GM12872 (cell line): ENCODE measurements around the gene SPIB.

Source experiments
- TF ChIP-seq, protein P1 (sequence below): IDR thresholded peaks from 3 replicates; pipeline ENCODE4 v1.5.1; 2011; ENCODE audit warnings: low read depth, mild to moderate bottlenecking, low read length, moderate library complexity; ENCODE audit not compliant: insufficient read depth

Gene SPIB

DNA sequence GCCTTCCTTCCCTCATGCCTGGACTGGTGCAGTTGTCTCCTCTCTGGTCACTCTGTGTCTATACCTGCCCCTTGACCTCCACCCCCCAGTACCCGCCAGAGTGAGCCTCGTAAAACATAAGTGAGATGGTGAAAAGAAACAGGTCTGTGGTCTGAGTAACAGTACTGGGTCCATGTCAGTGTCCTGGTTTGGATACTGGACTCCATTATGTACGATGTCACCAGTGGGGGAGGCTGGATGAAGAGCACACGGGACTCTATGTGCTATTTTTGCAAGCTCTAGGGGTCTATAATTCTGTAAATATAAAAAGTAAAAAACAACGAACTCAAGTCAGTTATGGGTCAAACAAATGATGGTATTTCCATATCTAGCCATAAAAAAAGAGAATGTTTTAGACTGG lies 28.3 kb downstream of the SPIB start:
- TF ChIP-seq, protein P1, sequence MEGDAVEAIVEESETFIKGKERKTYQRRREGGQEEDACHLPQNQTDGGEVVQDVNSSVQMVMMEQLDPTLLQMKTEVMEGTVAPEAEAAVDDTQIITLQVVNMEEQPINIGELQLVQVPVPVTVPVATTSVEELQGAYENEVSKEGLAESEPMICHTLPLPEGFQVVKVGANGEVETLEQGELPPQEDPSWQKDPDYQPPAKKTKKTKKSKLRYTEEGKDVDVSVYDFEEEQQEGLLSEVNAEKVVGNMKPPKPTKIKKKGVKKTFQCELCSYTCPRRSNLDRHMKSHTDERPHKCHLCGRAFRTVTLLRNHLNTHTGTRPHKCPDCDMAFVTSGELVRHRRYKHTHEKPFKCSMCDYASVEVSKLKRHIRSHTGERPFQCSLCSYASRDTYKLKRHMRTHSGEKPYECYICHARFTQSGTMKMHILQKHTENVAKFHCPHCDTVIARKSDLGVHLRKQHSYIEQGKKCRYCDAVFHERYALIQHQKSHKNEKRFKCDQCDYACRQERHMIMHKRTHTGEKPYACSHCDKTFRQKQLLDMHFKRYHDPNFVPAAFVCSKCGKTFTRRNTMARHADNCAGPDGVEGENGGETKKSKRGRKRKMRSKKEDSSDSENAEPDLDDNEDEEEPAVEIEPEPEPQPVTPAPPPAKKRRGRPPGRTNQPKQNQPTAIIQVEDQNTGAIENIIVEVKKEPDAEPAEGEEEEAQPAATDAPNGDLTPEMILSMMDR, result no peak

DNA sequence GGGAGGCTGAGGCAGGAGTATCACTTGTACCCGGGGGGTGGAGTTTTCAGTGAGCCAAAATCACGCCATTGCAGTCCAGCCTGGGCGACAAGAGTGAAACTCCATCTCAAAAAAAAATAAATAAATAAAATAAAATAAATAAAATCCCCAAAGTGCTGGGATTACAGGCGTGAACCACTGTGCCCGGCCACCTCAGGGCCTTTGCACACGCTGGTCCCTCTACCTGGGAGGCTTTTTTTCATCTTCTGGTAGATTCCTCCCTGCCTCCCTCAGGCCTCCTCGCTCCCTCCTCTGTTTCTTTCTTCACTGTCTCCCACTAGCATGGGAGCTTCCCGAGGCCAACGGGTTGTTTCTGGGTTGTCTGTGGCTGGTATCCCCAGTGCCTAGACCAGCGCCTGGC lies 29.0 kb downstream of the SPIB start:
- TF ChIP-seq, protein P1, result no peak

DNA sequence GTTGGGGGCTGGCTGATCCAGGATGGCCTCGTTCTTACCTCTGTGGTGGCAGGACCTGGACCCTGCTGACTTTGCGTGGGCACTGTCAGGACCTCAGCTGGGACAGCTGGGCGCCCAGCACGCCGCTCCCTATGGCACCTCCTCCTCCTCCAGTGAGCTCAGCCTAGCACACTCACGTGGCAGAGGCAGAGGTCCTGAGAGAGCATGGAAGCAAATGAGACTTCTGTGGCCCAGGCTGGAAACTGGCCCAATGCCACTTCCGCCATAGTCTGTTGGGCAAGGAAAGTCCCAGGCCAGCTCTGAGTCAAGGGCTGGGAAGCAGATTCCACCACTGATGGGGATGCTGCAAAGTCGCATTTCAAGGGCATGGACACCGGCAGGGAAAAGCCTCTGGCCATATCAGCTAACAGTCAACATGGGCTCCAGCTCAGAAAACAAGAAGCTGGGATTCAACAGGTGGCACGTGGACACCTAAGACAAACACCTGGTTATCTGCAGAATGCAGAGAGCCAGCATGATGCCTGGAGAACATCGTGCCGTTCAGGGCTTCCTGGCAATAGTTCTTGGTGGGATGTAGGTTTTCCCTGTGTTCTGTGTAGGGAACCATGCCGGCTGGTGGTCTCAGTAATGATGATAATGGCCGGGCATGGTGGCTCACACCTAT lies 30.6 kb downstream of the SPIB start:
- TF ChIP-seq, protein P1, result no peak

DNA sequence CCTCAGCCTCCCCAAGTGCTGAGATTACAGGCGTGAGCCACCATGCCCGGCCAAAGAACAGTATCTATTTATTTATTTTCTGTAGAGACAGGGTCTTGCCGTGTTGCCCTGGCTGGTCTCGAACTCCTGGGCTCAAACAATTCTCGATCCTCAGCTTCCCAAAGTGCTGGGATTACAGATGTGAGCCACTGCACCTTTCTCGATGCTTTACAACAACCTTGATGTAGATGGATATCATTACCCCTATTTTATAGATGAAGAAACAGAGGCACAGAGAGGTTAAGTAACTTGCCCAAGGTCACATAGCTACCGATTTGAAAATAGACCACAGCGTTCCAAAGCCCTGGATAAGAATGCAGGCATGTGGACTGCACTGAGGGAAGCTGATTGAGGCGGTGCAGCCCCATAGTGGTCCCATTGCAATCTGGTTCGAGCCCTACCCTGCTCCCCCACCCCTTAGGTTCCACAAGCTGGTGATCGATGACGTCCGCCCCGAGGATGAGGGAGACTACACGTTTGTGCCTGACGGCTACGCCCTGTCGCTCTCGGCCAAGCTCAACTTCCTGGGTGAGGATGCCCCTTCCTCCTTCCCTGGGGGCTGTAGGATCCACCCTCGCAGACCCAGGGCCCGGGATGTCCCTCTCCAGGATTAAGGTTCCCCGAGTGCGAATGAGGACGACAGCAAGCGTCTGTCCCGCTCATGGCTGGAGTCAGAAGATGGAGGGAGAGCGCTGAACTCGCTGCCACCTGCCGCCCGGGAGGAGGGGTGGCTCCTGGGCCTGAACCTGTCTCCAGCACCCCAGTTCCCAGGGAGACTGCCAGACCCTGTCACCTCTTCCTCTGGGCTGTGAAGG lies 31.9 kb downstream of the SPIB start:
- TF ChIP-seq, protein P1, result no peak

DNA sequence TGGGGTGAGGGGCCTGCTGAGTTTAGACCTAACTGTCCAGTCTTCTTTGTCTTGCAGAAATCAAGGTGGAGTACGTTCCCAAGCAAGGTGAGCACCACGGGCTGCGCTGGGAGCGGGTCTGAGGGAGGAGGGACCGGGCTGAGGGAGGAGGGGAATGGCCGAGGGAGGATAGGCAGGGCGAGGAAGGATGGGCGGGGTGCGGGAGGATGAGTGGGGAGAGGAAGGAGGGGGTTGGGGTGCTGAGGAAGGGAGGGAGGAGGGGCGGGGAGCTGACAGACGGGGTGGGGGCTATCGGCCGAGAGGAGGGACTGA lies 32.4 kb downstream of the SPIB start:
- TF ChIP-seq, protein P1, result no peak

DNA sequence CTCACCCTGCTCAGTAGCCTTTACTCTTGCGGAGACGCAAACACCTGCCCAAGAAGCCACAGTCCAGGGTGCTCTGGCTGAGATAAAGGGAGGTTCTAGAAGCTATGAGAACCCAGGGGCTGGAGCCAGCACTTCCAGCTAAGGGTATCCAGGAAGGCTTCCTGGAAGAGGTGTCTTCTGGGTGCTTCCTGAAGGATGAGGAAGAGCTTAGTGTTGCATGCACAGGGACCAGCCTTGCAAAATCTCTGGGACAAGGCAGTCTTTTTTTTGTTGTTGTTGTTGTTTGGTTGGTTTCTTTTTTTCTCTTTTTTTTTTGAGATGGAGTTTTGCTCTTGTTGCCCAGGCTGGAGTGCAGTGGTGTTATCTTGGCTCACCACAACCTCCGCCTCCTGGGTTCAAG lies 34.5 kb downstream of the SPIB start:
- TF ChIP-seq, protein P1, result no peak

DNA sequence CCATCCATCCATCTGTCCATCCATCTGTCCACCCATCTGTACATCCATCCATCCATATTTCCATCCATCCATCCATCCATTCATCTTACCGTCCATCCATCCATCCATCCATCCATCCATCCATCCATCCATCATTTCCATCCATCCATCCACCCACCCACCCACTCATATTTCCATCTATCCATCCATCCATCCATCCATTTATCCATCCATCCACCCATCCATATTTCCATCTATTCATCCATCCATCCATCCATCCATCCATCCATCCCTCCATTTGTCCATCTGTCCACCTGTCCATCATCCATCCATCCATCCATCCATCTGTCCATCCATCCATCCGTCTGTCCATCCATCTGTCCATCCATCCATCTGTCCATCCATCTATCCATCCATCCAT lies 37.3 kb downstream of the SPIB start:
- TF ChIP-seq, protein P1, result no peak
